HT1080 (cell line): ENCODE measurements around the gene IL17C. TPM values are rescaled to one million over a fixed set of nuclear protein-coding genes. Genes with fewer than 3 reads are reported as not detected.
"Not testable (repeated sequence)": the region's sequence is repeated elsewhere in the genome, so short reads cannot be mapped to it uniquely, and the experiment has no call there.

Source experiments
- DNase-seq: peaks from one replicate; pipeline ENCODE4 v3.0.0-alpha.2; 2015; ENCODE audit warnings: low read depth
- total RNA-seq: library from RNA; depleted of rRNA; stranded (reverse); fragments of >200 nt; shearing (Covaris generic); gene quantifications from 2 replicates; pipeline ENCODE4 v1.2.3, GENCODE V29; 2014

The IL17C gene
- total RNA-seq, 1 experiment from 2014 or later = not detected

DNA sequence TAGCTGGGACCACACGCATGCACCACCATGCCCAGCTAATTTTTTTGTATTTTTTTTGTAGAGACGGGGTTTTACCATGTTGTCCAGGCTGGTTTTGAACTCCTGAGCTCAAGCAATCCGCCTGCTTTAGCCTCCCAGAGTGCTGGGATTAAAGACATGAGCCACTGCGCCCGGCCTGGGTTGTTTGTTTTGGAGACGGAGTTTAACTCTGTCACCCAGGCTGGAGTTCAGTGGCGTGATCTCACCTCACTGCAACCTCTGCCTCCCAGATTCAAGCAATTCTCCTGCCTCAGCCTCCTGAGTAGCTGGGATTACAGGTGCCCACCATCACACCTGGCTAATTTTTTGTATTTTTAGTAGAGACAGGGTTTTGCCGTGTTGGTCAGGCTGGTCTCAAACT lies 28.9 kb upstream of the IL17C start:
- not testable (repeated sequence) for DNase-seq

DNA sequence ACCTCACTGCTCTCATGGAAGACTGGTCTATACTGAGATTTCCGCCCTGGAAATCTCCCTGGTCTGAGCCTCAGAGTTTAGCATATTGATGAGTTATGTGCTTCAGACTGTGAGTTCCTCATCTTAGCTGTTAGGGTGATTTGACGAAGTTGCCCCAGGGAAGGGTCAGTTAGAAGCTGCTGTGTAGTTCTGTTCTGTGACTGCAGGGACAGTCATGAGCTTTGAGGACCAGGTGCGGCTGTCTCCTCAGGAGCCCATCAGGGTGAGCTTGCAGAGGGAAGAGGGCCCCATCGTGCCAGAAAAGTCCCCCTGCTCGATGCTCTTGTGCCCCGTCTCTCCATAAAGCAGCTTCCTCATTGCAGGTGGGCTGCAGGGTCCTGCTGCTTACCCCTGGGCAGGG lies 28.3 kb upstream of the IL17C start:
- DNase-seq = no peak

DNA sequence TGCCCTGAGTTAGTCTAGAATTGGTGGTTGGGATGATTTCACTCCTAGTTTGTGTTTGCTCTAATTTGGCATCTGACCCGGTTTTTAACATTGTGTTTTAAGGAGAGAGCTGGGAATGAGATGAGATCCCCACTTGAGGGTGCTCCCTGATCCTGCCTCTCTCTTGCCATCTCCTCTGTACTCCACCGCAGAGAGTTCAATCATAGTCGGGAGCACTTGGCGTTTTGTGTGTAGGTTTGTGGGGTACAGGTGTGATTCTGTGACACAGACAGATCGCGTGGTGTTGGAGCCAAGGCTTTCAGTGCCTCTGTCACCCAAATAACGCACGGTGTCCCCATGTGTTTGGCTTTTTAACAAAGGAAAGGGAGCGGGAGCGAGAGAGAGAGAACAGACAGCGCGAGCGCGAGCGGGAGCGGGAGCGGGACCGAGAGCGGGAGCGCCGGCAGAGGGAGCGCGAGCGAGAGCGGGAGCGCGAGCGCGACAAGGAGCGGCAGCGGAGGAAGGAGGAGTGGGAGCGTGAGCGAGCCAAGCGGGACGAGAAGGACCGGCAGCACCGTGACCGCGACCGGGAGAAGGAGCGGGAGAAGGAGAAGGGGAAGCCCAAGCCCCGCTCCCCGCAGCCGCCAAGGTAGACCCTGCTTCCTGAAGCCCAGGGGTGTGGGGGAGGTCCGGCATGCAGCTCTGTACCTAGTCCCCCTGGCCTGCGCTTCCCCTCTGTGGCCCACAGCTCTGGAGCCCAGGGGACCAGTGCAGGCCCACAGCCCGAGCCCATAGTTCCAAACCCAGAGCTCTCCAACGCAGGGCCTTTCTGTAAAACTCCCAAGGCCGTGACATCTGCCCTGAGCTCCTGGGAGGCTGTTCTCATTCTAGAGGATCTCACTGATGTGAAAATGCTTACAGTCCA lies 27.2 kb upstream of the IL17C start:
- DNase-seq = no peak

DNA sequence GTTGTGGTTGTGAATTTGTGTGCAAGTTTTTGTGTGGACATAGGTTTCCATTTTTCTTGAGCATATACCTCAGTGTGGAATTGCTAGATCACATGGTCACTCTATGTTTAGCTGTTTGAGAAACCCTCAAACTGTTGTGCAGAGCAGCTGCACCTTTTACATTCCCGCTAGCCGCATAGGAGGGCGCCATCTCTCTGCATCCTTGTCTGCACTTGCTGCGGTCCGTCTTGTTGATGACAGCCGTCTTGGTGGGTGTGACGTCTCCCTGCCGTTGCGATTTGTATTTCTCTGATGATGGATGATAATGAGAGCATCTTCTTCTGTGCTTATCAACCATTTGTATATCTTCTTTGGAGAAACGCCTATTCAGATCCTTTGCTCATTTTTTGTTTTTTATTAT lies 25.1 kb upstream of the IL17C start:
- DNase-seq = no peak

DNA sequence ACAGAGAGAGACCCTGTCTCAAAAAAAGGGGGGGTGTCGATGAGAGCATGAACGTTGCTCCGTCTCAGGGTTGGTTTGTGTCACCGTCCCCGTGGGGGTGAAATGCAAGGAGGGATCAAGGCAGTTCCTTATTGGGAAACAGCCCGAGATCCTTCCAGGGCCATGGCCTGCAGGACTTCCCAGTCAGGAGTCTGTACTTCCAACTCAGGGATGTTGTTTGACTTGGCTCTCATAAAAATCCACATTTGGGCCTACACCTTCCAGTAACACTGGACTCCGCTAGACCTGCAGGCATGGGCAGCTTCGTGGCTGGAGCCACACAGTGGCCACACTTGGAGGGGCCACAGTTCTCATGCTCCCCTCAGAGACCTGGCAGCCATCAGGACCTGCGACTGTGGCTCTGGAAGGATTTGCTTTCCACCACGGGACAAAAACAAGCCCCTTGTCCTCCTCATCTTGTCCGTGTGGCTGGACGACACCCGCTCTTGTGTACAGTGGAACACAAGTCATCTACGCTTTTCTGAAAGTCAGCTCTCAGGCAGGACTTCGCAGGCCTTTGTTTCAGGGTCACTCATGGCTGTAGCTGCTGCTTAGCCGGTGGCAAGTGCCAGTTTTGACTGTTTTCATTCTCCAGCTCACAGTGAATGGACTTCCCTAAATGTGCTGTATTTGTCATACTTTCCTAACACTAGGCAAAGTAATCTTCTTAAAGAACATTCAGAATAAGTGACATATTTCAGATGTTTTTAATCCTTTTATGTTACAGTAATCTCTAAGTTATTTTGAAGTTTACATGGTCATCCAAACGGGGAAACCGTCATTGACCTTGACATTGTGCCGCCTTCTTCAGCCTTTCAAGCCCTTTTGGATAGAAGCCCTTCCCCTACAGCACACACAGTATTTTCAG lies 24.2 kb upstream of the IL17C start:
- no peak for DNase-seq

DNA sequence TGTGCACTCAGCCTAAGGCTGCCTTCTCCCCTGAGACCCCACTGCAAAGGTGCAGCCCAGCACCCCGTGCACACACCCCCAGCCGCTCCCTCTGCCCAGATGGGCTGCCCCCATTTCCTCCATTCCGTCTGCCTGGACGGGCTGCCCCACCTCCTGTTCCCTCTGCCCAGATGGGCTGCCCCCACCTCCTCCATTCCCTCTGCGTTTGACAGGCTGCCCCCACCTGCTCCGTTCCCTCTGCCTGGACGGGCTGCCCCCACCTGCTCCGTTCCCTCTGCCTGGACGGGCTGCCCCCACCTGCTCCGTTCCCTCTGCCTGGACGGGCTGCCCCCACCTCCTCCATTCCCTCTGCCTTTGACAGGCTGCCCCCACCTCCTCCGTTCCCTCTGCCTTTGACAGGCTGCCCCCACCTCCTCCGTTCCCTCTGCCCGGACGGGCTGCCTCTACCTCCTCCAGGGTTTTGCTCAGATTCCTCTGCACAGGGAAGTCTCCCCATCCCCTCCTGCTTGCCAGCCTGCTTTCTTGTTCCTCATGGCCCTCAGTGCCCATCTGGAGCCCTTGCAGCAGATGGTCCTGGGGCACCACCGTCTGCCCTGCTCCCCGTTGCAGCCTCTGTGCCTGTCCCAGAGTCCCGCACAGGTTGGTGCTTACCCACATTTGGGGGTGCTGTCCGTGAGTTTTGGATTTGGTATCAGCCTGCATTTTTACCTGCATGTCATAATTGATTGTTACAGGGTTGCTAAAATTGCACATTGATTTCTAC lies 23.4 kb upstream of the IL17C start:
- no peak for DNase-seq

DNA sequence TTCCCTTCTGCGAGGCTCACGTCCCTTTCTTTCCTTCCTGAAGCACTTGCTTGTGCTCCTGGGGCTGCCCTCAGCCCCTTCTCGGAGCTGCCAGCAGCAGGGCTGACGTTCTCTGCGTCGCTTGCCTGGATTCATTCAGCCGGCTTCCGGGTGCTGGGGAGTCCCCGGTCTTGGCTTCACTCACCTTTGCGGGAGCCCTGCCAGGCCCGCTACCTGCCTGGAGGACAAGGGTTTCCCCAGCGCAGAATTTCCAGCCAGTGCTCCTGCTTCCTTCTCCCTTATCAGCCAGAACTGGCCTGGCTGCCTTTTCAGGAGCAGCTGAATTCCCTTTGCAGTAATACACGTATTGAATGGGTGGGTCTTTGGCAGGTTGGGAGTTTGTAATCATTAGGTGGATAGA lies 22.1 kb upstream of the IL17C start:
- no peak for DNase-seq

DNA sequence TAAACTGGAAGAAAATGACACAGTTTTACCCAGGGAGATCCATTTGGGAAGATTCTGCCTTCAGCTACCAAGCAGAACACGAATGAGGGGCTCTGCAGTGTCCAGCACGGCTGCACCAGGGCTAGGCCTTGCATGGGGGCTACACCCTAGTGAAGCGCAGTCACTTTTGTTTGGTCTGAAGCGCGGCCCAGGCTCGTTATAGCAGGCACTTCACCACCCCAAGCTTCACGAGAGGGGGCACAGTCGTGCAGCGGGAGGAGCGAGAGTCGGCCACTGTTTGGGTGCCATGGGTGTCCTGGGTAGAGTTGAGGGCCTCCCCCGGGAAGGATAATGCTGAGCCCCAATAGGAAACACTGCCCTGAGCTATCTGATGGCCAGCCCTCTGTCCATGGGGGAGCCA lies 21.6 kb upstream of the IL17C start:
- no peak for DNase-seq

DNA sequence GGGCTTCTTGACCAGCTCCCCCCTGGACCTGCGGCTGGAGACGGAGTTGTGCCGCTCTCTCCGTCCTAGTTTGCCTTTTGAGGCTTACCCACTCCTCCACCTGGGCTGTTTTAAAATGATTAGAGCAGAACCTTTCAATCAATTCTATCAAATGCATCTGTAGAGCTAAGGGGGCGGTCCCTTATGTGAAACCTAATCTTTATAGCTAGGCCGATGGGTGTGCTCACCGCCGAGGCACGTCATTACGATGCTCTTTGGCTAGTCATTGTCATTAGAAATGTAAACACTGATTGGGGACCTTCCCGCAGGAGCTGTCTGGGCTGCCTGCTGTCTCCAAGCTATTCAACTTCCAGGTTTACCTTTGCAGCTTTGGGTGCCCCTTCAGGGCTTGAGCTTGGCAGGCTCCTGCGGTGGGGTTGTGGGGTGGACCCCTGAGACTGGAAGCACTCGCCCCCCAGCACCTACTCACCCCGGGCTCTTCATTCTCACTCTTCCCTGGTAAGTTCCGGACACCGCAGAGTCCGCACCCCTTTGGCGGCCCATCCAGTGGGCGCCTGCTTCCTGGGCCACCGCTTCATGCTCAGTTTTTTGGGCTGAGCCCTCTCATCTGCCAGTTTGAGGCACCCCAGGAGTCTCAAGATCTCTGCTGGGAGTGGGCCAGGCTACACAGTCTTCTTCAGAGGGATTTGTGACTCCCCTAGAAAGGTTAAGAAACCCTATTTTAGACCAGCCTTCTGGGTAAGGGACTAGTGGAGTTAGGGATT lies 20.9 kb upstream of the IL17C start:
- DNase-seq = no peak

DNA sequence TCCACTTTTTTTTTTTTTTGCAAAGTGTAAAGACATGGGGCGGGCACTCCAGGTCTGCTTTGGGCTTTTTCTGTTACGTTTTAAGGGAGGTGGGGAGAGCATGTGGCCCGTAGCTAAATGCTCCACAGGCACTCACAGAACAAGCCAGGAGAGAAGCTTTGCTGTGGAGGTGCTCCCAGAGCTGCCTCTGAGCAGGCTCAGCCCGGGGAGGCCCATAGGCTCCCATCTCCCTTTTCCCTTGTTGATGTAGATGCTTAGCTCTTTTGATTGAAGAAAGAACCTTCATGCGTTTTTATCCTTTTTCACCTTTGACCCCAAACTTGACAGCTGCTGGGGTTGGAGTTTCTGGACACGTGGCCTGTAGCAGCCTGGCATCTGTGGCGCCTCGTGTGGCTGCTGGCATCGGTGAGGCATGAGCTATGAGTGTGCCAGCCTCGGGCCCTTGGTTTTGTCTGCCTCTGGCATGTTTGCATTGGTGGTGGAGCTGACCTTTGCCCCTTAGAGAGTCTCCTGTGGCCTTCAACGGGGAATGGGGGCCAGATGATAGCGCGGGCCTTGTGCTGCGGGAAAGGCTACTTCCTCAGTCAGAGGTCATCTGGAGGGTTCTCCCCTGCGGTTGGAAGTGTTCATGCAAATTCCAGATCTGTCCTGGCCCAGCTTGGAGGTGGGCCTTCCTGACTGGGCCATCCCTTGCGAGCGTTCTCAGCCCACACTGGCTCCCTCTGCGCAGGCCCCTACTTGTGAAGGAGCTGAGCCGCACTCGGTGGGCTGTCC lies 20.0 kb upstream of the IL17C start:
- DNase-seq = no peak

DNA sequence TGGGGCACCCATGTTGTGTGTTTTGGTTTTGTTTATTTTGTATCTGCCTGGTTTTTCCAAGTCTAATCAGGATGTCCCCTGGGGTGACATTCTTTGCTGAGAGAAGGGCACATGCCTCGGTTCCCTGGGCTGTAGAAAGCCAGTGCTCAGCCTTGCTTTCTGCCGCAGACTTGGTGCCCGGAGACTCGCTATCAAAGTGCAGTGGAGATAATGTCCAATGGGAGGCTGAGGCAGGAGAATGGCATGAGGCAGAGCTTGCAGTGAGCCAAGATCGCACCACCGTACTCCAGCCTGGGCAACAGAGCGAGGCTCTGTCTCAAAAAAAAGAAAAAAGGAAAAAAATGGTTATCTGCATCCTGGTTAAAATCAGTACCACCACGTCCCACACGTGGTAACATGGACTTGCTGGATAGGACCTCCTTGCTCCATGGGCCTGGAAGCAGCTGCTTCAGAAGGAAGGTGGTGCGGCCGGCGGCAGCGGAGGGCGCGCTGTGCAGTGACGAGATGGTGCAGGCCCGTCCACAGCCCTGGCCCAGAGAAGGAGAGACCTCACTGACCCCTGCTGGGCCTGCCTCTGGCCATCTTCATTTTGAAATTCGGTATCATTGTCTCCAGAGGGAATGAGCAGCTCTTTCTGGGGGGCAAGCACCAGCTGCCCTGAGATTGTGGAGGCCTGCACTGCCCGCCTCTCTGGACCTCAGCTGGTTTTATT lies 19.3 kb upstream of the IL17C start:
- no peak for DNase-seq

DNA sequence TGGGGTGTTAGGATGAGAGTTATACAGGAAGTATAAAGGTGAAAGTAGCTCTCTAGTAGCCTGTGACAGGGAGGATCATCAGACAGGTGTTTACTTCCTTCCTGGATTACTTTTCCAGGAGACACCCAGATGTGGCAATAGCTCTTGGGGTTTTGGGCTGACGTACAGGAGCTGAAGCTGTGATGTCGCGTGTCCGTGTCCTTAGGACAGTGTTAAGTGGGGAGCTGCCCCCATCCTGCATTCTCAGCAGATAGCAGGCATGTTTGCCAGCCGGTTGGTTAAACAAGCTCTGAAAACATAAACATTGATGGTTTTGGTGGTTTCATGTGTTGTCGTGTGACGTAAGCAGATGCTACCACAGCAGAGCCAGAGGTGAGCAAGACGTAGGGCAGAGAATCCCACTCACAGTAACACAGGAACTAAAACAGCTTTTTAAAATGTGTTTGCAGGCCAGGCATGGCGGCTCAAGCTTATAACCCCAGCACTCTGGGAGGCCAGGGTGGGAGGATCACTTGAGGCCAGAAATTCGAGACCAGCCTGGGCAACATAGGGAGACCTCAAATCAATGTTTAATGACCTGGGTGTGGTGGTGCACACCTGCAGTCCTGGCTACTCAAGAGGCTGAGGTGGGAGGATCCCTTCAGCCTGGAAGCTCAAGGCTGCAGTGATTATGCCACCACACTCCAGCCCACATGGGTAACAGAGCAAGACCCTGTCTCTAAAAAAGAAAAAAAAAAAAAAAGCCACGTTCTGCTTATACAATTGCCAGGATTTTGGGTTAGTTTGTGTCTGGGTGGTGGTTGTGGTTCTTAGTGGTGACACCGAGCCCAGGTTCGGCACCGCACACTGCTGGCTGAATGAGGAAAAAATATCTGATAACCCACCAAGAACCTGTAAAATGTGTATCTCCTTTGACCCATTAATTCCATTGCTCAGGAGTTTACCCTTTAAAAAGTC lies 18.2 kb upstream of the IL17C start:
- no peak for DNase-seq

DNA sequence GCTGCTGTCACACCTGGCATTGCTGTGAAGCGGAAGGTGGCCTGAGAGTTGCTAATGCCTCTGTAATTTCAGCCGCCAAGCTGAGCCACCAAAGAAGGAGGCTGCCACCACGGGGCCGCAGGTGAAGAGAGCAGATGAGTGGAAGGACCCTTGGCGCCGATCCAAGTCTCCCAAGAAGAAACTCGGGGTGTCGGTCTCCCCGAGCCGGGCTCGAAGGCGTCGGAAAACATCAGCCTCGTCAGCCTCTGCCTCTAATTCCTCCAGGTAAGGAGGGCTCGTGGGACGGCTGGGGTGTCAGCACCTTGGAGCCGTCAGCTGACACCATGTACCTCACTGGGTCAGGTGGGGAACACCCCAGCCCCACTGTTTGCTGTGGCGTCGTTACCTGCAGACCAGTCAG lies 16.2 kb upstream of the IL17C start:
- no peak for DNase-seq

DNA sequence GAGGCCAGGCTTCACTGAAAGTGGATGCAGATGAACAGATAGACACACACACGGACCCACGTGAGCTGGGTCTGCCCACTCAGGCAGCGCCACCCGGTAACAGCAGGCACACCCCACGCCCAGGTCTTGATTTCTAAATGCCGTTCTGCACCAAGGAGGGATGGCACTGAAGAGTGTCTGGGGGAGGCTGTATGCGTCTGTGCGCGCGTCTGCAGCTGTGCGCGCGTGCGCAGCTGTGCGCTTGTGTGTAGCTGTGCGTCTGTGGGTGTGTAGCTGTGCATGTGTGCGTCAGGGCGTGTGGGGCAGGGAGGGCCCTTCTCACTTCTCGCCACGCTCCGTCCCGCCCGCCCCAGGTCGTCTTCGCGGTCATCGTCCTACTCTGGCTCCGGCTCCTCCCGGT lies 15.5 kb upstream of the IL17C start:
- no peak for DNase-seq

DNA sequence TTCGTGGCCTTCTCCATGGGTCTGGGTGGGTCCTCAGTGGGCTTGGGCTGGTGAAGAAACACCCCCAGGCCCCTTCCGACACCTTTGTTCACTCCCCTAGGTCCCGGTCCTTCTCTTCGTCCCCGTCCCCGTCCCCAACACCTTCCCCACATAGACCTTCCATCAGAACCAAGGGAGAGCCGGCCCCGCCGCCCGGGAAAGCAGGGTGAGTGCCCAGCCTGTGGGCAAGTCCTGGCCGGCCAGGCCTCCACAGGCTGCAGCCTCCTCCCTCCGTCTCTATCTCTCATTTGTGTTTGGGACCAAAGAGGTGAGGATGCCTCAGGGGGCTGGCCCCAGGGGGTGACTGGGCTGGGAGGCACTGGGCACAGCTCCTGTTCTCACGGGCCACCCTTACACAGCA lies 14.5 kb upstream of the IL17C start:
- DNase-seq = no peak

DNA sequence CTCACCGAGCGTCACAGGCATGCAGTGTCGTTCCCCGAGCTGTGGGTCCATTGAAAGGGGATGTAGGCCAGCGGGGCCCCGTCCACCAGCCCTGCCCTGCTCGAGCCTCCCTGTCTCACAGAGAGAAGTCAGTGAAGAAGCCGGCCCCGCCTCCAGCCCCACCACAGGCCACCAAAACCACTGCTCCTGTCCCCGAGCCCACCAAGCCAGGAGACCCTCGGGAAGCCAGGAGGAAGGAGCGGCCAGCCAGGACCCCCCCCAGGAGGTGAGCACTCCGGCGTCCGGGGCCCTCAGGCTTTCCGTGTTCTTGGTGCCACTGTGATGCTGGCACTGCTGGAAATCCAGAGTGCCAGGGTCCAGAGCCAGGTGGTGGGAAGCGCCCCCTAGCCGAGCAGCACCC lies 13.9 kb upstream of the IL17C start:
- DNase-seq = no peak

DNA sequence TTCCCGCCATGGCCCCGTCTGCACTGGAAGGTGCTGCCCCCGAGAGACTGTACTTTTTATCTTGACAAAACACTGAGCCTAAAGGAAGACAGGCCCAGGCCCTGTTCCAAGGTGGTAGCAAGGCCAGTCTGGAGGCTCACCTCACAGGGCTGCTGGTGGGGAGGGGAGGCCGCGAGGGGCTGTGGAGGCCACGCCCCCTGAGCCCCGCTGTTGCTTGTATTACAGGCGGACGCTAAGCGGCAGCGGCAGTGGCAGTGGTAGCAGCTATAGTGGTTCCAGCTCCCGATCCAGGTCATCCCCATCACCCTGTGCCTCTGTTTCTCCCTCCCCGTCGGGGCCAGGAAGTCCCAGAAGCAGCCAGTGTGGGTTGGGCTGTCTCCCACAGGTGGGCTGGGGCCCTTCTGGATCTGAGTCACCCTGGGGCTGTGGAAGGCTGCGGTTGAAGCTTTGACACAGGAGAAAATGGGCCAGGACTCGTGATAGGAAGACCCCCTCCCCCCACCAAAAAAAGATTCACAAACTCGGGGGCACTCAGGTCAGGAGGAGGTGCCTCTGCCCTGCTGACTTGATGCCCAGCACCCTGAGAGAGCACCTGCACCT lies 13.3 kb upstream of the IL17C start:
- no peak for DNase-seq

DNA sequence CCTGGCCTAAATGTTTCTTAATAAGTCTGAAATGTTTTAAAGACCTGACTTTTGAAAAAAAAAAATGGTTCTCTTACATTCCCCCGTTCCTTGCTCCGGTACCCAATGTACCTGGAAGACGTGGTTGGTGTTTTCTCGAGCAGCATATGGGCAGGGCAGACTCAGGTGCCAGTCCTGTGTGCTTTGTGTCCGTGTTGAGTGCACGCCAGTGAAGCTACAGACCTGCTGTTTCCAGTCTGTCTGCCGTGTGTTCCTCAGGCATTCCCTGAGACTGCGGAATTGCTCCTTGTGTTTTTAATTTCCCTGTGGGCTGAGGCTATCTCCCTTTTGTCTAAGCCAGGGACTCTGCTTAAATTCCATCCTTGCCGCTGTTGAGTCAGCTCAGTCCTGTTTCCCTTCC lies 11.7 kb upstream of the IL17C start:
- DNase-seq = no peak
